Transverse colon (tissue), 4 donors: ENCODE results near the gene HADH. TPM values are rescaled to one million over a fixed set of nuclear protein-coding genes. Genes with fewer than 3 reads are reported as not detected.

ENCODE experiments used
- DNase-seq: peaks from one replicate; pipeline ENCODE4 v3.0.0-alpha.2; 2019
- H3K27ac ChIP-seq, 4 donors: fragments of 200-600 bp; sonication (generic); 2 replicates each; pipeline ENCODE4 v1.5.1; 2016 to 2018; ENCODE audit warnings: inconsistent platforms in 4 of 4
- H3K27me3 ChIP-seq: fragments of 200-600 bp; sonication (generic); 2 replicates; pipeline ENCODE4 v1.5.1; 2017; ENCODE audit warnings: inconsistent platforms
- H3K36me3 ChIP-seq, 4 donors: fragments of 200-600 bp; sonication (generic); 2 replicates each; pipeline ENCODE4 v1.5.1; 2017 to 2019; ENCODE audit warnings: inconsistent platforms in 4 of 4
- H3K4me1 ChIP-seq, 4 donors: fragments of 200-600 bp; sonication (generic); 2 replicates each; pipeline ENCODE4 v1.5.1; 2017 to 2020; ENCODE audit warnings: inconsistent platforms in 4 of 4
- H3K4me3 ChIP-seq, 4 donors: fragments of 200-600 bp; sonication (generic); 1 replicate in 1 of 4; 2 replicates in 3 of 4; pipeline versions ENCODE4 v1.5.1 to v1.6.1; 2017 to 2019; ENCODE audit warnings: inconsistent platforms in 4 of 4
- H3K9me3 ChIP-seq, 2 donors: fragments of 200-600 bp; sonication (generic); 2 replicates each; pipeline ENCODE4 v1.5.1; 2017 to 2019; ENCODE audit warnings: inconsistent platforms in 2 of 2
- EP300 ChIP-seq: sonication (generic); formaldehyde crosslinking; IDR thresholded peaks from one replicate; pipeline ENCODE4 v1.6.1; 2017; ENCODE audit warnings: antibody characterized with exemption, low read depth
- POLR2A ChIP-seq: fragments of 450-650 bp; IDR thresholded peaks from one replicate; pipeline ENCODE4 v1.6.1; 2016; ENCODE audit warnings: antibody characterized with exemption, mild to moderate bottlenecking, moderate library complexity
- POLR2AphosphoS5 ChIP-seq, 3 donors: sonication (generic); formaldehyde crosslinking; IDR thresholded peaks; one replicate each; pipeline ENCODE4 v1.6.1; 2016; ENCODE audit warnings: antibody characterized with exemption in 3 of 3
- WGBS, 2 donors: methylation state at CpG; one replicate each; pipeline ENCODE4 v1.1.5; 2018; ENCODE audit warnings: low coverage in 1 of 2; 5-methylcytosine and 5-hydroxymethylcytosine counted together
- in situ Hi-C, 4 donors: fragments of 200-750 bp; cut with MboI; loops; one replicate each; pipeline versions ENCODE4 v1.15.0 to v1.15.1; 2017; ENCODE audit warnings: low sequenced_read_pairs in 3 of 4, low pct_ligation_motif_present in 1 of 4, low pct_unique_long_range_greater_than_20kb in 1 of 4
- intact Hi-C: fragments of 100-400 bp; cut with DNase I; formaldehyde crosslinking; loops from one replicate; pipeline ENCODE4 v1.15.1; 2023; ENCODE audit warnings: low total_unique reads
- total RNA-seq, 4 donors: library from RNA; depleted of rRNA; stranded (reverse); fragments of >200 nt; gene quantifications; one replicate each; pipeline ENCODE4 v1.1.0, GENCODE V29; 2016
- TF ChIP-seq, protein P1 (sequence below), 5 experiments: fragments of 200-600 bp in 3 of 5; fragments of 450-650 bp in 2 of 5; sonication (generic) in 3 of 5; IDR thresholded peaks; 1 replicate in 2 of 5; 2 replicates in 3 of 5; pipeline ENCODE4 v1.5.1; 2016 to 2017; ENCODE audit warnings: antibody characterized with exemption in 5 of 5, inconsistent platforms in 3 of 5, mild to moderate bottlenecking in 2 of 5, moderate library complexity in 1 of 5

Gene HADH
- total RNA-seq, 4 donors from 2014 or later: 47.5 to 135 (median 117) TPM

DNA sequence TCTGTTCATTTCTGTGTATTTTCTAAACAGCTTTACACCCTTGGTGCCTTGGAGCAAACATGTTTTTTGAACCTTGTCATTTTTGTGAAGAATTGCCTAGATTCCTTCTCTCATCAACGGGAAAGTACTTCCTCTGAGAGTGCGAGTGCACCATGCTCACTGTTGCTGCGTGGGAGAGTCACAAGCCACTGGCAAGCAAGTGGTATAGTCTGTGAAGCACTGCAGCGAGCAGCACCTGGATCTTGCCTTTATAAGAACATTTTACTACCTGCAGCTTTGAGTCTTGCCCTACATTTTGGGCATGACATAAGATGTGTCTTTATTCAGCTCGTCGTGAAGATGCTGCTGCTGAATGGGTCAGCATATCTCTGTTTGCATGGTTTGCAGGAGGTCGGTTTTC is 44.9 kb downstream of the HADH start:
- TF ChIP-seq EP300 (no peak), POLR2A (no peak), POLR2AphosphoS5 (IDR thresholded peaks at IDR 0.05) (no peak)
- TF ChIP-seq, protein P1, sequence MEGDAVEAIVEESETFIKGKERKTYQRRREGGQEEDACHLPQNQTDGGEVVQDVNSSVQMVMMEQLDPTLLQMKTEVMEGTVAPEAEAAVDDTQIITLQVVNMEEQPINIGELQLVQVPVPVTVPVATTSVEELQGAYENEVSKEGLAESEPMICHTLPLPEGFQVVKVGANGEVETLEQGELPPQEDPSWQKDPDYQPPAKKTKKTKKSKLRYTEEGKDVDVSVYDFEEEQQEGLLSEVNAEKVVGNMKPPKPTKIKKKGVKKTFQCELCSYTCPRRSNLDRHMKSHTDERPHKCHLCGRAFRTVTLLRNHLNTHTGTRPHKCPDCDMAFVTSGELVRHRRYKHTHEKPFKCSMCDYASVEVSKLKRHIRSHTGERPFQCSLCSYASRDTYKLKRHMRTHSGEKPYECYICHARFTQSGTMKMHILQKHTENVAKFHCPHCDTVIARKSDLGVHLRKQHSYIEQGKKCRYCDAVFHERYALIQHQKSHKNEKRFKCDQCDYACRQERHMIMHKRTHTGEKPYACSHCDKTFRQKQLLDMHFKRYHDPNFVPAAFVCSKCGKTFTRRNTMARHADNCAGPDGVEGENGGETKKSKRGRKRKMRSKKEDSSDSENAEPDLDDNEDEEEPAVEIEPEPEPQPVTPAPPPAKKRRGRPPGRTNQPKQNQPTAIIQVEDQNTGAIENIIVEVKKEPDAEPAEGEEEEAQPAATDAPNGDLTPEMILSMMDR (IDR thresholded peaks at IDR 0.05): no peak
- Histone ChIP-seq H3K4me1 (no peaks in the 10 kb centered on the region), H3K4me3 (no peak overlapping the region), H3K27ac (no peak overlapping the region), H3K36me3 (peaks cover 0 to 31% (median 6%) of the 10 kb centered on the region in 4 donors), H3K9me3 (no peaks in the 10 kb centered on the region), H3K27me3 (no peaks in the 10 kb centered on the region)
- 76 to 84% methylated on average over 5 to 7 of the region's 7 CpGs for WGBS, 2 donors
- intact Hi-C loops: no loop called here
- no peak for DNase-seq
- in situ Hi-C loops: loop anchor here in 1 of 4 donors (25.0 kb wide), 1 partner anchor 528 kb away; no protein-coding TSS in a partner anchor

DNA sequence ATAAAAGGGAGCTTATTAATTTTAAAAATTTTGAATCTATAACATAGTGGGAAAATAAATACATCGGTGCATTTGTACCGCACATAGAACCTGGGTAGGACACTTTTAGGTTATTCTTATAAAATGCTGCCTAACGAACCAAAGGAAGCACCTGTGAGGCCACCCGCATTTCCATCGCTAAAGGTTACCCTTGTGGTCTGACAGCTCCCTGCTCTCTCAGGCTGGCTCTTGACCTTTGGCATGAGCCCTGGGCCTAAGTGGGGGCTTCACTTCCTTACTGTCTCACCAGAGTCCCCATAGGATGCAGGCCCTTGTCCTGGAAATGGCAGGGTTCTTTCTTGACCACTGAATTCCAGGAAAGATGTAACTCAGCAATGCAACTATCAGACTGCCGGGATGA is 46.0 kb downstream of the HADH start:
- Histone ChIP-seq H3K27me3 (no peaks in the 10 kb centered on the region), H3K27ac (peak overlapping the region in 1 of 4 donors; percentile 24), H3K4me1 (no peaks in the 10 kb centered on the region), H3K9me3 (no peaks in the 10 kb centered on the region), H3K36me3 (peaks cover 0 to 31% (median 6%) of the 10 kb centered on the region in 4 donors), H3K4me3 (no peak overlapping the region)
- intact Hi-C loops: no loop called here
- peak; percentile 15 for DNase-seq
- 71 to 79% methylated on average over 3 to 6 of the region's 6 CpGs for WGBS, 2 donors
- in situ Hi-C loops: loop anchor here in 1 of 4 donors (25.0 kb wide), 1 partner anchor 527 kb away; no protein-coding TSS in a partner anchor
- TF ChIP-seq, protein P1 (IDR thresholded peaks at IDR 0.05): no peak
- TF ChIP-seq EP300: no peak
- TF ChIP-seq POLR2A: no peak
- TF ChIP-seq POLR2AphosphoS5 (IDR thresholded peaks at IDR 0.05): no peak

DNA sequence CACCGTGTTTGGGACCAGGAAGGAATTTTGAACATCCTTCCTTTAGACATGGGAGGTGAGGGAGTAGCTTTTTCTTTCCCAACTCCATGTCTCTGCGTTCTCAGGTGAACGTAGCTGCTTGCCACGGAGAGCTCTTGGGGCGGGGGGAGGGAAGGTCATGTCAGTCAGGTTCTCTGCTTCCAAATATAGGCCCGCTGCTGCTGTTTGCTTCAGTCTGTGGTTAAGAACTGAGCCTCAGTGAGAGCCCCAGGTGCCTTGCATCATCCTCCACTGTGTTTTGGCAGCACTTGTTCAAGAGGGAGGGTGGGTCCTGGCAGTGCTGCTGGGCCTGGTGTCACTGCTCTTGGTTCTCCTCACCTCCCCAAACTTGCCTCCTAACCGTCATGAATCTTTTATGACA is 46.5 kb downstream of the HADH start:
- H3K36me3 ChIP-seq: peaks cover 0 to 28% (median 4%) of the 10 kb centered on the region in 4 donors
- H3K4me1 ChIP-seq: no peaks in the 10 kb centered on the region
- H3K9me3 ChIP-seq: no peaks in the 10 kb centered on the region
- peak; percentile 58 for DNase-seq
- no peak overlapping the region for H3K4me3 ChIP-seq
- H3K27ac ChIP-seq: peak overlapping the region in 1 of 4 donors; percentile 24
- in situ Hi-C loops: loop anchor here in 1 of 4 donors (25.0 kb wide), 1 partner anchor 526 kb away; no protein-coding TSS in a partner anchor
- no peaks in the 10 kb centered on the region for H3K27me3 ChIP-seq
- no peak for TF ChIP-seq POLR2AphosphoS5 (IDR thresholded peaks at IDR 0.05)
- no peak for TF ChIP-seq EP300
- no peak for TF ChIP-seq POLR2A
- TF ChIP-seq, protein P1 (IDR thresholded peaks at IDR 0.05): no peak
- intact Hi-C loops: no loop called here
- WGBS, 2 donors: 50 to 69% methylated on average over 1 to 7 of the region's 7 CpGs

DNA sequence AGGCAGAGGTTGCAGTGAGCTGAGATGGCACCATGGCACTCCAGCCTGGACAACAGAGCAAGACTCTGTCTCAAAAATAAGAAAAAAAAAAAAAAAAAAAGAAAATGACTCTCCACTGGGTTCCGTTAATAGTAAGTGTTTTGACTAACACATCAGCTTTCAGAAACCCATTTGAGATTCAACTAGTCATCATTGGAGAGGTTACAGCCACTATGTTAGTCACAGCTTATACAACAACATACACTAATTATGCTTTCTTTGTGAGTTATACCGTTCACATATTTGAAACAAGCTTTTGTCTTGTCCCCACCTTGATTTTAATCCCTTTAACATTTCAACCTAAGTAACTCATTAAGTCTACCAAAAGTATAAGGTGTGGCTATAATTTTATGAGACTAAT is 48.2 kb downstream of the HADH start:
- intact Hi-C loops (no loop called here), in situ Hi-C loops (loop anchor here in 1 of 4 donors (25.0 kb wide), 1 partner anchor 524 kb away; no protein-coding TSS in a partner anchor)
- Histone ChIP-seq H3K4me1 (no peaks in the 10 kb centered on the region), H3K4me3 (no peak overlapping the region), H3K36me3 (peaks cover 0 to 16% (median 3%) of the 10 kb centered on the region in 4 donors), H3K27me3 (no peaks in the 10 kb centered on the region), H3K27ac (no peak overlapping the region), H3K9me3 (no peaks in the 10 kb centered on the region)
- DNase-seq: no peak
- whole genome bisulfite sequencing, 2 donors: 73 to 88% methylated on average over 1 to 2 of the region's 2 CpGs
- TF ChIP-seq POLR2AphosphoS5 (IDR thresholded peaks at IDR 0.05) (no peak), POLR2A (no peak), EP300 (no peak)
- TF ChIP-seq, protein P1 (IDR thresholded peaks at IDR 0.05): no peak
